HepG2 (cell line): ENCODE data around the gene COX4I2. TPM values are rescaled to one million over a fixed set of nuclear protein-coding genes. Genes with fewer than 3 reads are reported as not detected.

Source experiments
- DR1 ChIP-seq: sonication (generic); formaldehyde crosslinking; IDR thresholded peaks from 2 replicates; pipeline ENCODE4 v1.8.0; 2021; ENCODE audit warnings: mild to moderate bottlenecking, missing genetic modification reagents, inconsistent platforms
- FOSL1 ChIP-seq: sonication (generic); formaldehyde crosslinking; IDR thresholded peaks from 2 replicates; pipeline ENCODE4 v1.9.0; 2021; ENCODE audit warnings: missing genetic modification reagents, borderline replicate concordance
- KLF11 ChIP-seq: IDR thresholded peaks from 2 replicates; pipeline ENCODE4 v1.6.1; 2016; ENCODE audit warnings: missing compliant biosample characterization
- MYC ChIP-seq: sonication (generic); formaldehyde crosslinking; IDR thresholded peaks from 2 replicates; pipeline ENCODE4 v1.9.0; 2021; ENCODE audit warnings: missing genetic modification reagents, borderline replicate concordance
- NCOA2 ChIP-seq: sonication (generic); formaldehyde crosslinking; IDR thresholded peaks from 2 replicates; pipeline ENCODE4 v1.8.0; 2022; ENCODE audit warnings: inconsistent platforms
- NONO ChIP-seq, 2 experiments: fragments of 450-650 bp in 1 of 2; sonication (generic) in 1 of 2; formaldehyde crosslinking in 1 of 2; IDR thresholded peaks in 1 of 2; conservative IDR thresholded peaks in 1 of 2; 2 replicates each; pipeline versions ENCODE4 v1.6.1 to v1.8.0; 2017 to 2022; ENCODE audit warnings: mild to moderate bottlenecking in 1 of 2, missing genetic modification reagents in 1 of 2, moderate library complexity in 1 of 2
- SCMH1 ChIP-seq: sonication (generic); formaldehyde crosslinking; IDR thresholded peaks from 2 replicates; pipeline ENCODE4 v1.9.0; 2021; ENCODE audit warnings: missing genetic modification reagents, mild to moderate bottlenecking, borderline replicate concordance
- SMAD3 ChIP-seq: sonication (generic); formaldehyde crosslinking; IDR thresholded peaks from 2 replicates; pipeline ENCODE4 v1.4.0; 2020; ENCODE audit warnings: missing genetic modification reagents
- ZBTB7B ChIP-seq: sonication (generic); formaldehyde crosslinking; IDR thresholded peaks from 2 replicates; pipeline ENCODE4 v1.4.0; 2020; ENCODE audit warnings: missing genetic modification reagents
- ZC3H13 ChIP-seq: sonication (generic); formaldehyde crosslinking; IDR thresholded peaks from 2 replicates; pipeline ENCODE4 v1.8.1; 2023; ENCODE audit warnings: mild to moderate bottlenecking, missing genetic modification reagents, moderate library complexity
- ZFP41 ChIP-seq: sonication (generic); formaldehyde crosslinking; IDR thresholded peaks from 2 replicates; pipeline ENCODE4 v1.4.0; 2020; ENCODE audit warnings: mild to moderate bottlenecking, missing genetic modification reagents, borderline replicate concordance
- ZNF550 ChIP-seq: sonication (generic); formaldehyde crosslinking; IDR thresholded peaks from 2 replicates; pipeline ENCODE4 v1.4.0; 2020; ENCODE audit warnings: mild to moderate bottlenecking, missing genetic modification reagents, borderline replicate concordance
- ZNF883 ChIP-seq: sonication (generic); formaldehyde crosslinking; IDR thresholded peaks from 2 replicates; pipeline ENCODE4 v1.5.1; 2020; ENCODE audit warnings: mild to moderate bottlenecking, missing genetic modification reagents; ENCODE audit errors: not compliant biosample characterization
- polyA plus RNA-seq, 8 experiments: library from polyadenylated mRNA; depleted of rRNA in 3 of 8; stranded (reverse) in 7 of 8; unstranded in 1 of 8; fragments of >200 nt; fragmentation: Illumina TruSeq in 4 of 8; extraction: Trizol in 4 of 8; gene quantifications; 2 replicates each; pipeline versions ENCODE4 v1.2.1 to v1.2.3, GENCODE V29; 2011 to 2016; ENCODE audit warnings: low read depth in 4 of 8, missing spikeins in 1 of 8, mixed read lengths in 1 of 8; ENCODE audit not compliant: insufficient read depth in 1 of 8
- total RNA-seq, 5 experiments: library from RNA; depleted of rRNA; stranded (reverse); fragments of >200 nt; fragmentation: Illumina TruSeq; extraction: Trizol; gene quantifications; 2 replicates each; pipeline ENCODE4 v1.2.3, GENCODE V29; 2016; ENCODE audit warnings: low read depth in 1 of 5
- TF ChIP-seq, protein P1 (sequence below): sonication (generic); formaldehyde crosslinking; IDR thresholded peaks from 2 replicates; pipeline ENCODE4 v1.4.0; 2020; ENCODE audit warnings: low read depth, missing genetic modification reagents
- TF ChIP-seq, protein P2 (sequence below): sonication (generic); formaldehyde crosslinking; IDR thresholded peaks from 2 replicates; pipeline ENCODE4 v1.5.0; 2020; ENCODE audit warnings: missing genetic modification reagents
- TF ChIP-seq, protein P3 (sequence below): sonication (generic); formaldehyde crosslinking; IDR thresholded peaks from 2 replicates; pipeline ENCODE4 v1.8.0; 2022; ENCODE audit warnings: mild to moderate bottlenecking, missing genetic modification reagents, moderate library complexity
- TF ChIP-seq, protein P4 (sequence below): sonication (generic); formaldehyde crosslinking; IDR thresholded peaks from 2 replicates; pipeline ENCODE4 v1.4.0; 2020; ENCODE audit warnings: missing genetic modification reagents, low read depth, mild to moderate bottlenecking, borderline replicate concordance
- TF ChIP-seq, protein P5 (sequence below): sonication (generic); formaldehyde crosslinking; IDR thresholded peaks from 2 replicates; pipeline ENCODE4 v1.4.0; 2020; ENCODE audit warnings: missing genetic modification reagents, mild to moderate bottlenecking, borderline replicate concordance

The COX4I2 gene
- total and polyA plus RNA-seq, 2 of the 13 experiments (the other 11 are each of a cell fraction or from before 2014, with no cell fraction given): 1.1 TPM; not detected in 1

DNA sequence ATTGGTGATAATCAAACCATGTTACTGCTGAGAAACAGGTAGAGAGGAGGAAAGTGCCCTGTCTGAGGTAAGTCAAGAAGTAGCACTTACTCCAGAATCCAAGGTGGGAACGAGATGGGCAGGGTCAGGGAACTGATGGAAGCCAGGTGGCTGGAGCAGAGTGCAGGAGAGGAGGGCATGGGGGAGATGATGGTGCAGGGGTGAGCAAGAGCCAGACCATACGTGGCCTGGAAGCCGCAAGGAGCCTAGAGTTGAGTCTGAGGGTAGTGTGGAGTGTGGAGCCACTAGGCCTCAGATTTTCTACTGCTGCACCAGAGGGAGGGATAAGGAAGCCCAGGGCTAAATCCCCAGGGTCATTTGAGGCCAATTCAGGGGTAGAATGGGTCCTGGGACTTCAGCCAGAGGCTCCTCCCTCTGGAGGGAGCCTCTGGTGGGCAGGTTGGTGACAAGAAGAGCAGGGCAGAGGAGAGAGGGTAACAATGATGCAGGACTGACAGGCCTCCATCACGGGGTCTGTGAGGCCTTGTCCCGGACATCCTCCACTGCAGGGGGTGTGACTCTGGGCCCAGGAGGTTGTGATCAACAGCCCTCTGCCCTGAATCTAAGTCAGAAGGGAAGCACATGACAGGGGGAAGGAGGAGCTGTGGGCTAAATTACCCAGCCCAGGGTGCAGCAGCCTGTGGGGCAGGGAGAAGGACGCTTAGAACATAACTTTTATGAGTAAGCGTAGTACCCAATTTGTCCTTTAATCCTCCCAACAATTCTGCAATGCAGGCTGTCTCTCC lies 28.7 kb downstream of the COX4I2 start (continued):
- TF ChIP-seq, protein P1, sequence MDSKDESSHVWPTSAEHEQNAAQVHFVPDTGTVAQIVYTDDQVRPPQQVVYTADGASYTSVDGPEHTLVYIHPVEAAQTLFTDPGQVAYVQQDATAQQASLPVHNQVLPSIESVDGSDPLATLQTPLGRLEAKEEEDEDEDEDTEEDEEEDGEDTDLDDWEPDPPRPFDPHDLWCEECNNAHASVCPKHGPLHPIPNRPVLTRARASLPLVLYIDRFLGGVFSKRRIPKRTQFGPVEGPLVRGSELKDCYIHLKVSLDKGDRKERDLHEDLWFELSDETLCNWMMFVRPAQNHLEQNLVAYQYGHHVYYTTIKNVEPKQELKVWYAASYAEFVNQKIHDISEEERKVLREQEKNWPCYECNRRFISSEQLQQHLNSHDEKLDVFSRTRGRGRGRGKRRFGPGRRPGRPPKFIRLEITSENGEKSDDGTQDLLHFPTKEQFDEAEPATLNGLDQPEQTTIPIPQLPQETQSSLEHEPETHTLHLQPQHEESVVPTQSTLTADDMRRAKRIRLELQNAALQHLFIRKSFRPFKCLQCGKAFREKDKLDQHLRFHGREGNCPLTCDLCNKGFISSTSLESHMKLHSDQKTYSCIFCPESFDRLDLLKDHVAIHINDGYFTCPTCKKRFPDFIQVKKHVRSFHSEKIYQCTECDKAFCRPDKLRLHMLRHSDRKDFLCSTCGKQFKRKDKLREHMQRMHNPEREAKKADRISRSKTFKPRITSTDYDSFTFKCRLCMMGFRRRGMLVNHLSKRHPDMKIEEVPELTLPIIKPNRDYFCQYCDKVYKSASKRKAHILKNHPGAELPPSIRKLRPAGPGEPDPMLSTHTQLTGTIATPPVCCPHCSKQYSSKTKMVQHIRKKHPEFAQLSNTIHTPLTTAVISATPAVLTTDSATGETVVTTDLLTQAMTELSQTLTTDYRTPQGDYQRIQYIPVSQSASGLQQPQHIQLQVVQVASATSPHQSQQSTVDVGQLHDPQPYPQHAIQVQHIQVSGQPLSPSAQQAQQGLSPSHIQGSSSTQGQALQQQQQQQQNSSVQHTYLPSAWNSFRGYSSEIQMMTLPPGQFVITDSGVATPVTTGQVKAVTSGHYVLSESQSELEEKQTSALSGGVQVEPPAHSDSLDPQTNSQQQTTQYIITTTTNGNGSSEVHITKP: no peak
- TF ChIP-seq ZC3H13 (CRISPR knock-in tag) (no peak), SMAD3 (no peak), ZNF550 (CRISPR knock-in tag) (no peak), ZFP41 (CRISPR knock-in tag) (no peak), FOSL1 (CRISPR knock-in tag) (no peak), KLF11 (CRISPR knock-in tag) (no peak), NONO (IDR thresholded peaks at IDR 0.05) (no peak), NONO (CRISPR knock-in tag; conservative IDR thresholded peaks at IDR 0.05) (no peak), NCOA2 (CRISPR knock-in tag) (0 out of 2 replicates have a peak, but pooled peaks have one; percentile 9), SCMH1 (CRISPR knock-in tag) (no peak), DR1 (CRISPR knock-in tag) (no peak), ZNF883 (CRISPR knock-in tag) (no peak), MYC (CRISPR knock-in tag) (no peak; the same call in 1 of the 2 replicates), ZBTB7B (no peak)
- TF ChIP-seq, protein P2, sequence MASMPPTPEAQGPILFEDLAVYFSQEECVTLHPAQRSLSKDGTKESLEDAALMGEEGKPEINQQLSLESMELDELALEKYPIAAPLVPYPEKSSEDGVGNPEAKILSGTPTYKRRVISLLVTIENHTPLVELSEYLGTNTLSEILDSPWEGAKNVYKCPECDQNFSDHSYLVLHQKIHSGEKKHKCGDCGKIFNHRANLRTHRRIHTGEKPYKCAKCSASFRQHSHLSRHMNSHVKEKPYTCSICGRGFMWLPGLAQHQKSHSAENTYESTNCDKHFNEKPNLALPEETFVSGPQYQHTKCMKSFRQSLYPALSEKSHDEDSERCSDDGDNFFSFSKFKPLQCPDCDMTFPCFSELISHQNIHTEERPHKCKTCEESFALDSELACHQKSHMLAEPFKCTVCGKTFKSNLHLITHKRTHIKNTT: no peak
- TF ChIP-seq, protein P3, sequence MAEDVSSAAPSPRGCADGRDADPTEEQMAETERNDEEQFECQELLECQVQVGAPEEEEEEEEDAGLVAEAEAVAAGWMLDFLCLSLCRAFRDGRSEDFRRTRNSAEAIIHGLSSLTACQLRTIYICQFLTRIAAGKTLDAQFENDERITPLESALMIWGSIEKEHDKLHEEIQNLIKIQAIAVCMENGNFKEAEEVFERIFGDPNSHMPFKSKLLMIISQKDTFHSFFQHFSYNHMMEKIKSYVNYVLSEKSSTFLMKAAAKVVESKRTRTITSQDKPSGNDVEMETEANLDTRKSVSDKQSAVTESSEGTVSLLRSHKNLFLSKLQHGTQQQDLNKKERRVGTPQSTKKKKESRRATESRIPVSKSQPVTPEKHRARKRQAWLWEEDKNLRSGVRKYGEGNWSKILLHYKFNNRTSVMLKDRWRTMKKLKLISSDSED (CRISPR knock-in tag): no peak
- TF ChIP-seq, protein P4, sequence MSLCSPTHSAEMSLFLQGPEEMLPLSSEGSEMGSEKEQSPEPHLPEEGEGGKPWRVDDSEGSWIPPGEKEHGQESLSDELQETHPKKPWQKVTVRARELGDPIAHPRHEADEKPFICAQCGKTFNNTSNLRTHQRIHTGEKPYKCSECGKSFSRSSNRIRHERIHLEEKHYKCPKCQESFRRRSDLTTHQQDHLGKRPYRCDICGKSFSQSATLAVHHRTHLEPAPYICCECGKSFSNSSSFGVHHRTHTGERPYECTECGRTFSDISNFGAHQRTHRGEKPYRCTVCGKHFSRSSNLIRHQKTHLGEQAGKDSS (CRISPR knock-in tag): peak; percentile 63; the same call in 1 of the 2 replicates
- TF ChIP-seq, protein P5, sequence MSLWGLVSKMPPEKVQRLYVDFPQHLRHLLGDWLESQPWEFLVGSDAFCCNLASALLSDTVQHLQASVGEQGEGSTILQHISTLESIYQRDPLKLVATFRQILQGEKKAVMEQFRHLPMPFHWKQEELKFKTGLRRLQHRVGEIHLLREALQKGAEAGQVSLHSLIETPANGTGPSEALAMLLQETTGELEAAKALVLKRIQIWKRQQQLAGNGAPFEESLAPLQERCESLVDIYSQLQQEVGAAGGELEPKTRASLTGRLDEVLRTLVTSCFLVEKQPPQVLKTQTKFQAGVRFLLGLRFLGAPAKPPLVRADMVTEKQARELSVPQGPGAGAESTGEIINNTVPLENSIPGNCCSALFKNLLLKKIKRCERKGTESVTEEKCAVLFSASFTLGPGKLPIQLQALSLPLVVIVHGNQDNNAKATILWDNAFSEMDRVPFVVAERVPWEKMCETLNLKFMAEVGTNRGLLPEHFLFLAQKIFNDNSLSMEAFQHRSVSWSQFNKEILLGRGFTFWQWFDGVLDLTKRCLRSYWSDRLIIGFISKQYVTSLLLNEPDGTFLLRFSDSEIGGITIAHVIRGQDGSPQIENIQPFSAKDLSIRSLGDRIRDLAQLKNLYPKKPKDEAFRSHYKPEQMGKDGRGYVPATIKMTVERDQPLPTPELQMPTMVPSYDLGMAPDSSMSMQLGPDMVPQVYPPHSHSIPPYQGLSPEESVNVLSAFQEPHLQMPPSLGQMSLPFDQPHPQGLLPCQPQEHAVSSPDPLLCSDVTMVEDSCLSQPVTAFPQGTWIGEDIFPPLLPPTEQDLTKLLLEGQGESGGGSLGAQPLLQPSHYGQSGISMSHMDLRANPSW (CRISPR knock-in tag): no peak
